ENCODE measurements around the gene FCRLA.
"Not testable (repeated sequence)": the region's sequence is repeated elsewhere in the genome, so short reads cannot be mapped to it uniquely, and the experiment has no call there.

FCRLA gene

GRCh38 chr1:161706113-161706481, 932 bp upstream of the FCRLA start:
- DNase-seq (ENCODE audit: low read depth in 2 of 2): no peak

GRCh38 chr1:161707503-161707902, 474 bp downstream of the FCRLA start:
- DNase-seq (ENCODE audit: low read depth in 2 of 2): no peak

- no peak for DNase-seq (ENCODE audit: low read depth in 2 of 2)
These were observed 2.3 kb downstream of the FCRLA start for GRCh38 chr1:161709373-161709772.

GRCh38 chr1:161710560-161710959, 3.5 kb downstream of the FCRLA start:
- DNase-seq (ENCODE audit: low read depth in 2 of 2): no peak

GRCh38 chr1:161718559-161719324, 11.7 kb downstream of the FCRLA start:
- DNase-seq (ENCODE audit: low read depth in 2 of 2): no peak

GRCh38 chr1:161719325-161719611, 12.2 kb downstream of the FCRLA start:
- no peak for DNase-seq (ENCODE audit: low read depth in 2 of 2)

GRCh38 chr1:161720422-161720821, 13.4 kb downstream of the FCRLA start:
- no peak for DNase-seq (ENCODE audit: low read depth in 2 of 2)

GRCh38 chr1:161720956-161721737, 14.1 kb downstream of the FCRLA start, which contains the start of gene FCRLB:
FCRLB (plus strand) TSS chr1:161721544; CDS start chr1:161722673, 1,129 bp downstream.
- no peak for DNase-seq (ENCODE audit: low read depth in 2 of 2)

GRCh38 chr1:161721738-161722343, 14.8 kb downstream of the FCRLA start:
- DNase-seq (ENCODE audit: low read depth in 2 of 2): no peak

- no peak for DNase-seq (ENCODE audit: low read depth in 2 of 2)
These were observed 15.4 kb downstream of the FCRLA start for GRCh38 chr1:161722406-161722805.

- no peak for DNase-seq (ENCODE audit: low read depth in 2 of 2)
These were observed 16.6 kb downstream of the FCRLA start for GRCh38 chr1:161723459-161724141.

- DNase-seq (ENCODE audit: low read depth in 2 of 2): not testable (repeated sequence)
These were observed 18.4 kb downstream of the FCRLA start for GRCh38 chr1:161725258-161725907.

GRCh38 chr1:161725908-161726472, 19.0 kb downstream of the FCRLA start:
- no peak for DNase-seq (ENCODE audit: low read depth in 2 of 2)

GRCh38 chr1:161726473-161727255, 19.6 kb downstream of the FCRLA start:
- DNase-seq (ENCODE audit: low read depth in 2 of 2): no peak

- DNase-seq (ENCODE audit: low read depth in 2 of 2): no peak
These were observed 20.4 kb downstream of the FCRLA start for GRCh38 chr1:161727256-161727924.

- no peak for DNase-seq (ENCODE audit: low read depth in 2 of 2)
These were observed 21.6 kb downstream of the FCRLA start for GRCh38 chr1:161728376-161729226.

- DNase-seq (ENCODE audit: low read depth in 2 of 2): no peak
These were observed 23.1 kb downstream of the FCRLA start for GRCh38 chr1:161730050-161730564.

GRCh38 chr1:161731241-161731640, 24.2 kb downstream of the FCRLA start:
- no peak for DNase-seq (ENCODE audit: low read depth in 2 of 2)

All from stimulated activated CD4-positive, alpha-beta T cell treated with anti-CD3 and anti-CD28 coated beads, Interleukin-1b, Interleukin-23, amount 100 ng/mL, for 1 hour (primary cell).